Measurements from ENCODE around the gene FAM83D. TPM values are rescaled to one million over a fixed set of nuclear protein-coding genes. Genes with fewer than 3 reads are reported as not detected.

Gene FAM83D
- polyA plus RNA-seq, 2 of the 4 experiments (the other 2 are of a cell fraction): 57.1 to 58.3 TPM

- WGBS (ENCODE audit: missing lambda C conversion rate): 10% methylated on average over 5 of the region's 5 CpGs
- Histone ChIP-seq H3K4me3 (no peak overlapping the region), H3K27ac (no peak overlapping the region), H3K4me1 (no peaks in the 10 kb centered on the region), H3K9me3 (no peaks in the 10 kb centered on the region), H3K4me2 (no peak overlapping the region)
- ChIA-PET CTCF (interaction anchor here (0.6 to 1.4 kb wide), 5 partner anchors 8 to 1627 kb away, joined by 3 to 4 read pairs (median 3); no protein-coding TSS in a partner anchor), POLR2A (no interaction called here)
- ATAC-seq (no peak), DNase-seq (ENCODE audit: low read depth in 1 of 2, low spot score in 1 of 2) (no peak), FAIRE-seq (no peak)
- TF ChIP-seq PBX3 (IDR thresholded peaks at IDR 0.05) (no peak), PHF8 (IDR thresholded peaks at IDR 0.05; ENCODE audit: borderline replicate concordance, low read depth) (no peak), NFE2L2 (conservative IDR thresholded peaks at IDR 0.05; ENCODE audit: low read length) (no peak)
Measured at GRCh38 chr20:38903335-38903734, 22.9 kb upstream of the FAM83D start.

- 0% methylated on average over 1 of the region's 1 CpG for WGBS (ENCODE audit: missing lambda C conversion rate)
- POLR2A ChIA-PET: no interaction called here
Measured at GRCh38 chr20:38905375-38905774, 20.8 kb upstream of the FAM83D start.

More at GRCh38 chr20:38905375-38905774, 20.8 kb upstream of the FAM83D start:
- no peak overlapping the region for H3K4me2 ChIP-seq
- TF ChIP-seq FOXS1 (CRISPR knock-in tag; IDR thresholded peaks at IDR 0.05) (no peak), HDAC2 (IDR thresholded peaks at IDR 0.05) (no peak), SREBF2 (IDR thresholded peaks at IDR 0.05) (no peak), TFCP2L1 (CRISPR knock-in tag; IDR thresholded peaks at IDR 0.05) (no peak), RAD21 (conservative IDR thresholded peaks at IDR 0.05 in 1 of 2, IDR thresholded peaks at IDR 0.05 in 1 of 2) (no peak), CHD2 (IDR thresholded peaks at IDR 0.05; ENCODE audit: low read length, partially characterized antibody) (no peak), HOXB5 (CRISPR knock-in tag; IDR thresholded peaks at IDR 0.05) (no peak), JUNB (IDR thresholded peaks at IDR 0.05) (no peak), NR3C1 (IDR thresholded peaks at IDR 0.05) (no peak), E2F6 (IDR thresholded peaks at IDR 0.05; ENCODE audit: borderline replicate concordance, low read depth) (no peak), REST (IDR thresholded peaks at IDR 0.05) (no peak), MAFK (IDR thresholded peaks at IDR 0.05; ENCODE audit: partially characterized antibody) (no peak), HEYL (CRISPR knock-in tag; IDR thresholded peaks at IDR 0.05) (no peak), MAX (IDR thresholded peaks at IDR 0.05) (no peak), TP53 (CRISPR knock-in tag; IDR thresholded peaks at IDR 0.05) (no peak)
- H3K4me3 ChIP-seq: no peak overlapping the region
- CTCF ChIA-PET: interaction anchor here (1.2 to 1.5 kb wide), 3 partner anchors 11 to 172 kb away, joined by 3 to 6 read pairs (median 5); no protein-coding TSS in a partner anchor
- H3K4me1 ChIP-seq: no peaks in the 10 kb centered on the region
- no peak for FAIRE-seq
- no peaks in the 10 kb centered on the region for H3K9me3 ChIP-seq
- no peak for ATAC-seq
- no peak for DNase-seq (ENCODE audit: low read depth in 1 of 2, low spot score in 1 of 2)
- no peak overlapping the region for H3K27ac ChIP-seq
